ENCODE measurements around the gene SLC30A7.

GRCh38 chr1:100950781-100951180 is 54.9 kb downstream of the SLC30A7 start:
- TF ChIP-seq CTCF (IDR thresholded peaks at IDR 0.05; ENCODE audit: low read depth, low read length, poor library complexity, severe bottlenecking) = no peak
- no peak for TF ChIP-seq EZH2phosphoT487 (IDR thresholded peaks at IDR 0.05; ENCODE audit: borderline replicate concordance, low read length)

Measured in DOHH2 (cell line).